Stimulated activated CD8-positive, alpha-beta memory T cell treated with anti-CD3 and anti-CD28 coated beads, Interleukin-15, amount 100 ng/mL, for 24 hours (primary cell): ENCODE results near the gene HLA-DRB1.
"Not testable (repeated sequence)": the region's sequence is repeated elsewhere in the genome, so short reads cannot be mapped to it uniquely, and the experiment has no call there.

Experiments
- DNase-seq: peaks from one replicate; pipeline ENCODE4 v3.0.0-alpha.2; 2020; ENCODE audit warnings: low read depth

Gene HLA-DRB1

GRCh38 chr6:32589596-32590449 is at the start of gene HLA-DRB1:
HLA-DRB1 (minus strand) TSS chr6:32589848; CDS start chr6:32589742, 106 bp downstream.
- no peak for DNase-seq

GRCh38 chr6:32638532-32639219 is 49.0 kb upstream of the HLA-DRB1 start:
- no peak for DNase-seq

GRCh38 chr6:32637883-32638282 is 48.2 kb upstream of the HLA-DRB1 start:
- DNase-seq: no peak

- DNase-seq: no peak
Measured at GRCh38 chr6:32637219-32637880, 47.7 kb upstream of the HLA-DRB1 start, which contains the start of gene HLA-DQA1. HLA-DQA1 (plus strand) TSS chr6:32637406; CDS start chr6:32637459, 53 bp downstream.

GRCh38 chr6:32635526-32636123 is 46.0 kb upstream of the HLA-DRB1 start:
- DNase-seq: no peak

- DNase-seq: not testable (repeated sequence)
Measured at GRCh38 chr6:32629793-32630192, 40.1 kb upstream of the HLA-DRB1 start.

- DNase-seq: no peak
Measured at GRCh38 chr6:32627831-32628230, 38.2 kb upstream of the HLA-DRB1 start.

- no peak for DNase-seq
Measured at GRCh38 chr6:32627249-32627648, 37.6 kb upstream of the HLA-DRB1 start.

- no peak for DNase-seq
Measured at GRCh38 chr6:32625137-32625536, 35.5 kb upstream of the HLA-DRB1 start.

GRCh38 chr6:32624565-32624964 is 34.9 kb upstream of the HLA-DRB1 start:
- DNase-seq: no peak

- DNase-seq: no peak
Measured at GRCh38 chr6:32623693-32624092, 34.0 kb upstream of the HLA-DRB1 start.

GRCh38 chr6:32622545-32623401 is 33.1 kb upstream of the HLA-DRB1 start:
- no peak for DNase-seq

- no peak for DNase-seq
Measured at GRCh38 chr6:32621372-32621771, 31.7 kb upstream of the HLA-DRB1 start.

- DNase-seq: no peak
Measured at GRCh38 chr6:32617751-32618150, 28.1 kb upstream of the HLA-DRB1 start.

- no peak for DNase-seq
Measured at GRCh38 chr6:32615885-32616532, 26.4 kb upstream of the HLA-DRB1 start.

GRCh38 chr6:32614366-32615081 is 24.9 kb upstream of the HLA-DRB1 start:
- no peak for DNase-seq

- no peak for DNase-seq
Measured at GRCh38 chr6:32613475-32613874, 23.8 kb upstream of the HLA-DRB1 start.

- no peak for DNase-seq
Measured at GRCh38 chr6:32610682-32611296, 21.1 kb upstream of the HLA-DRB1 start.
